Measurements from ENCODE around the gene TRPV5.

TRPV5 gene

DNA sequence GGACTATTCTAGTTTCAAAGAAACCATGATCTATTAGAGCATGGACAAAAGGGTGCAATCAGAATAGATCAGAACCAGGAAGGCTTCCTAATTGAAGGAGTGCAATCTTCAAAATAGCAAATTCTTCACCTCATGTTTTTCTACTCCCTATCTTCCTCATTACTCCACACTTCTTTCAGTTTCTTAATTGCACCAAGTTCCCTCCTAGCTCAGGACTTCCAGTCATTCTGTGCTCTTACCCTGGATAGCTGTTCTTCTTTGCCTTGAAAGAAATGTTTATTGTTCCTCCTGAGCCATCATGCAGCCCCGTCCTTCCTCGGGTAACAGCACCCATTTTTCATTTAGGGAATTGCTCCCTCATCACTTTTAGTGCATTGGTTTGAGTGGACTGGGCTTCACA lies 23.1 kb downstream of the TRPV5 start:
- FAIRE-seq (no peak), DNase-seq (ENCODE audit: insufficient read length, low spot score) (no peak)
- no peak for TF ChIP-seq CTCF (IDR thresholded peaks at IDR 0.05; ENCODE audit: insufficient read depth, missing control alignments)

GRCh38 chr7:142910031-142910433 lies 23.5 kb downstream of the TRPV5 start:
- FAIRE-seq: no peak
- no peak for DNase-seq (ENCODE audit: insufficient read length, low spot score)
- no peak for TF ChIP-seq CTCF (IDR thresholded peaks at IDR 0.05; ENCODE audit: insufficient read depth, missing control alignments)

- FAIRE-seq (no peak), DNase-seq (ENCODE audit: insufficient read length, low spot score) (no peak)
- TF ChIP-seq CTCF (IDR thresholded peaks at IDR 0.05; ENCODE audit: insufficient read depth, missing control alignments): peak; percentile 12
These were observed 24.3 kb downstream of the TRPV5 start for GRCh38 chr7:142908921-142909890.

GRCh38 chr7:142908290-142908689 lies 25.3 kb downstream of the TRPV5 start:
- FAIRE-seq (no peak), DNase-seq (ENCODE audit: insufficient read length, low spot score) (no peak)
- TF ChIP-seq CTCF (IDR thresholded peaks at IDR 0.05; ENCODE audit: insufficient read depth, missing control alignments): no peak

- no peak for DNase-seq (ENCODE audit: insufficient read length, low spot score)
- FAIRE-seq: no peak
- TF ChIP-seq CTCF (IDR thresholded peaks at IDR 0.05; ENCODE audit: insufficient read depth, missing control alignments): no peak
These were observed 26.9 kb downstream of the TRPV5 start for GRCh38 chr7:142906643-142907042.

DNA sequence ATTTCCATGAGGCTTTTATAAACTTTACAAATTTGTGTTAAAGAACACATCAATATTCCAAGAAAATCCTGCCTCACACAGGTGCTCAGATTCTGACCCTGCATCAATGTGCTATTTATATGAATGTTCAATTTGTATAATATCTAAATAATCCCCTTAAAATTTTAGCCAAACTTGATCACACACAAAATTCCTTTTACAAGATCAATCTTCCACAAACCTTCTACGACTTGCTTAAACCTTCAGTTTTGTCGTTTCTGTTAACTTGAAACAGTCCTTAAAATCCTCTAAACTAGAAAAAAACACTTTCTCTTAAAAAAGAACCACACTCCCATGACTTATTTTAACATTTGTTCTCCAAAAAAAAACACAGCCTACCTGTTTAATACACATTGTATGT lies 27.8 kb downstream of the TRPV5 start:
- TF ChIP-seq CTCF (IDR thresholded peaks at IDR 0.05; ENCODE audit: insufficient read depth, missing control alignments): no peak
- FAIRE-seq (no peak), DNase-seq (ENCODE audit: insufficient read length, low spot score) (no peak)

DNA sequence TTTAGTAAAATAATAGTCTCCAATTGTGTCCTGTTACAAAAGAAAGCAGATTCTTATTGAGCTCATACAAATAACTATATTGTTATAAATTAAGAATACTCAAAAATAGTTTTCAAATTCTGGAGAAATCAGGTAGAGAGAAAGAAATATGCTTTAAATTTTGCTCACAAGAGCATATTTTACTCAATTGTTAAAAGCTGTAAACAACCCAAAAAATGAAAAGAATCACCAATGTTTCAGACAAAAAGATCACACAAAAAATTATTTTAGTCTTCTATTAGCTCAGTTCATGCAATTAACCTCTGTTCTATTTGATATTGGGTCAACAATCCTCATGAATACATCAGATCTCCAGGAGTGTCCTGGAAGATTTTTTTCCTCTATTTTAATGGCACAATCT lies 29.4 kb downstream of the TRPV5 start:
- FAIRE-seq (no peak), DNase-seq (ENCODE audit: insufficient read length, low spot score) (no peak)
- TF ChIP-seq CTCF (IDR thresholded peaks at IDR 0.05; ENCODE audit: insufficient read depth, missing control alignments): no peak

Measured in D721Med (cell line).